ENCODE results near the gene COL18A1. TPM values are rescaled to one million over a fixed set of nuclear protein-coding genes. Genes with fewer than 3 reads are reported as not detected.

The COL18A1 gene
- polyA plus RNA-seq, 1 of the 3 experiments (the other 2 are of a cell fraction), result 118 TPM

DNA sequence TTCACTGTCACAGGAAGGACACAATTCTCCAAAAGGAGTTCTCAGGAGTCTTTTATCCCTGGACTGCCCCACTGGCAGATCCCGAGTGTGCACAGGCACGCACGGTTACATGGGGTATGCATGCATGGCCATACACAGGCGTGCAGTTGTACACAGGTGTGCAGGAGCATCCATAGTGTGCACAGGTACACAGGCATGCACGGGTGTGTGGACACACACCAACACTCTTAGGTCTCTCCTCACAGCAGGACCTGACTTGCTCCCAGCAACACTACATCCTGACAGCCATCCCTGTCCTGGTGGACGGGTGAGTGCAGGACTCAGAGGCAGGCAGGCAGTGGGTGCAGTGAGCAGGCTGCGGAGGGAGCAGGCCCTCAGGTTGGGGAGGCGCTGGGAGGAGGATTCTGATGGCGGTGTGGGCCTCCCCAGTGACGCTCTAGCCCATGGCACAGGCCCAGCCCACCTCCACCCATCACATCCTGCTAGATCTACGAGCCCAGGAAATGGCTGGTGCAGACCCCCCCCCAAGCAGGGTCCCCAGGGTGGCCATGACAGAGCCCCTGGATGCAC is 108.9 kb downstream of the COL18A1 start:
- Histone ChIP-seq H3K36me3 (replicated peaks in 1 of 2; ENCODE audit: control insufficient read depth in 1 of 2, insufficient read depth in 2 of 2, low read length in 1 of 2) (peaks cover 15 to 47% of the 10 kb centered on the region in 2 experiments), H3K27me3 (ENCODE audit: insufficient read depth) (no peaks in the 10 kb centered on the region), H3K9ac (no peak overlapping the region), H3K4me3 (ENCODE audit: low read depth in 2 of 2, low read length in 1 of 2) (no peak overlapping the region), H3K4me2 (no peak overlapping the region), H3K9me3 (peaks cover 10% of the 10 kb centered on the region; the same call in 1 of the 2 replicates), H3K27ac (ENCODE audit: low read depth in 2 of 2, low read length in 1 of 2) (no peak overlapping the region), H3K4me1 (ENCODE audit: control insufficient read depth in 1 of 2, insufficient read depth in 2 of 2, low read depth in 1 of 2, low read length in 1 of 2) (no peaks in the 10 kb centered on the region), H2AFZ (ENCODE audit: low read depth) (no peak overlapping the region), H3K79me2 (ENCODE audit: insufficient read depth) (peaks cover 5% of the 10 kb centered on the region; the same call in 1 of the 2 replicates), H3K9me2 (no peaks in the 10 kb centered on the region), H4K20me1 (ENCODE audit: insufficient read depth) (peaks cover 5% of the 10 kb centered on the region; the same call in 1 of the 2 replicates), H3F3A (replicated peaks; ENCODE audit: insufficient read depth) (peaks cover 11% of the 10 kb centered on the region)
- TF ChIP-seq SIN3A (IDR thresholded peaks at IDR 0.05; ENCODE audit: borderline replicate concordance, low read depth, low read length) (no peak), JUND (IDR thresholded peaks at IDR 0.05) (no peak), RXRA (IDR thresholded peaks at IDR 0.05; ENCODE audit: borderline replicate concordance, low read depth) (no peak), GABPA (IDR thresholded peaks at IDR 0.05; ENCODE audit: low read depth) (no peak), RCOR1 (IDR thresholded peaks at IDR 0.05; ENCODE audit: low read length) (no peak), TAF1 (IDR thresholded peaks at IDR 0.05; ENCODE audit: borderline replicate concordance, low read depth, low read length) (no peak), GATA2 (CRISPR knock-in tag; IDR thresholded peaks at IDR 0.05) (no peak)
- TF ChIP-seq, protein P1, sequence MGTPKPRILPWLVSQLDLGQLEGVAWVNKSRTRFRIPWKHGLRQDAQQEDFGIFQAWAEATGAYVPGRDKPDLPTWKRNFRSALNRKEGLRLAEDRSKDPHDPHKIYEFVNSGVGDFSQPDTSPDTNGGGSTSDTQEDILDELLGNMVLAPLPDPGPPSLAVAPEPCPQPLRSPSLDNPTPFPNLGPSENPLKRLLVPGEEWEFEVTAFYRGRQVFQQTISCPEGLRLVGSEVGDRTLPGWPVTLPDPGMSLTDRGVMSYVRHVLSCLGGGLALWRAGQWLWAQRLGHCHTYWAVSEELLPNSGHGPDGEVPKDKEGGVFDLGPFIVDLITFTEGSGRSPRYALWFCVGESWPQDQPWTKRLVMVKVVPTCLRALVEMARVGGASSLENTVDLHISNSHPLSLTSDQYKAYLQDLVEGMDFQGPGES (IDR thresholded peaks at IDR 0.05; ENCODE audit: low read depth, low read length), result no peak
- TF ChIP-seq, protein P2, sequence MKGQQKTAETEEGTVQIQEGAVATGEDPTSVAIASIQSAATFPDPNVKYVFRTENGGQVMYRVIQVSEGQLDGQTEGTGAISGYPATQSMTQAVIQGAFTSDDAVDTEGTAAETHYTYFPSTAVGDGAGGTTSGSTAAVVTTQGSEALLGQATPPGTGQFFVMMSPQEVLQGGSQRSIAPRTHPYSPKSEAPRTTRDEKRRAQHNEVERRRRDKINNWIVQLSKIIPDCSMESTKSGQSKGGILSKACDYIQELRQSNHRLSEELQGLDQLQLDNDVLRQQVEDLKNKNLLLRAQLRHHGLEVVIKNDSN (IDR thresholded peaks at IDR 0.05; ENCODE audit: borderline replicate concordance, low read depth), result no peak
- 96% methylated on average over 3 of the region's 11 CpGs for WGBS (ENCODE audit: low lambda C conversion rate)
- CTCF ChIA-PET, result no interaction called here
- POLR2A ChIA-PET, result no interaction called here
- no peak for DNase-seq

DNA sequence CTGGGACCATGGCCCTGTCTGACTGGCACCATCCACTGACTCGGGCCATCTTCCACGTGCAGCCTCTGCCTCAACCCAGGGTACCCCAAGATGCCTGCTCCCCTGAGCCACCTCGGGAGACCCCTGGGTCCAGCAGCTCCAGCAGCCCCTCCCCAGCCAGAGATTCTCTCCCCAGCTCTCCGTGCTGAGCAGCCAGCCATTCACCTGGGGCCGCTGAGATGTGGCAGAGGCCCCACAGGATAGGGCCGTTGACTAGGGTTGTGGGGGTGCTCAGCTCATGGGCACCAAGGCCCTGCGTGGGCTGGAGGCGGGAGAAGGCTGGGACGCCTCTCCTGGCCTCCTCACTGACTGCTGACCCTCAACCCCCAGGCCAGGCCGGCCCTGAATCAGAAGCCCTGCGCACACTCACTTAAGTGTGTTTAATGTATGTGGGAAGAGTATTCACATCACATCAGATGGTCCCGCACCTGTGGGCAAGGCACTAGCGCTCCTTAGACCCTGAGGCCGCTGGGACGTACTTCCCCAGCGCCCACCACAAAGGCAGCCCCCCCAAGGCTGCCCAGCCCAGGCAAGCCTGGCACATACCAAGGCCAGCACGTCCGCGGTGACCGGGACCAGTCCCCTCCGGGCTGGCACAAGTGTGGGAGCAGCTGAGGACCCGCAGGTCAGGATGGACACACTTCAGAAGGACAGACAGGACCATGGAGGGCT is 109.5 kb downstream of the COL18A1 start:
- H3K4me3 ChIP-seq (ENCODE audit: low read depth in 2 of 2, low read length in 1 of 2), result no peak overlapping the region
- H3K27ac ChIP-seq (ENCODE audit: low read depth in 2 of 2, low read length in 1 of 2), result no peak overlapping the region
- H3K9me2 ChIP-seq, result no peaks in the 10 kb centered on the region
- POLR2A ChIA-PET, result no interaction called here
- no peak for TF ChIP-seq JUND (IDR thresholded peaks at IDR 0.05)
- 89% methylated on average over 9 of the region's 22 CpGs for WGBS (ENCODE audit: low lambda C conversion rate)
- peaks cover 19 to 53% of the 10 kb centered on the region in 2 experiments for H3K36me3 ChIP-seq (replicated peaks in 1 of 2; ENCODE audit: control insufficient read depth in 1 of 2, insufficient read depth in 2 of 2, low read length in 1 of 2)
- CTCF ChIA-PET, result interaction anchor here (1.0 kb wide), 1 partner anchor 9 kb away, joined by 3 read pairs; no protein-coding TSS in a partner anchor
- H3K9ac ChIP-seq, result no peak overlapping the region
- peaks cover 5% of the 10 kb centered on the region; the same call in 1 of the 2 replicates for H3K79me2 ChIP-seq (ENCODE audit: insufficient read depth)
- H4K20me1 ChIP-seq (ENCODE audit: insufficient read depth), result peaks cover 5% of the 10 kb centered on the region; the same call in 1 of the 2 replicates
- H3K4me1 ChIP-seq (ENCODE audit: control insufficient read depth in 1 of 2, insufficient read depth in 2 of 2, low read depth in 1 of 2, low read length in 1 of 2), result no peaks in the 10 kb centered on the region
- DNase-seq, result no peak
- peaks cover 16% of the 10 kb centered on the region; the same call in 1 of the 2 replicates for H3K9me3 ChIP-seq
- no peak overlapping the region for H2AFZ ChIP-seq (ENCODE audit: low read depth)
- no peak overlapping the region for H3K4me2 ChIP-seq
- peaks cover 17% of the 10 kb centered on the region for H3F3A ChIP-seq (replicated peaks; ENCODE audit: insufficient read depth)
- no peaks in the 10 kb centered on the region for H3K27me3 ChIP-seq (ENCODE audit: insufficient read depth)
